GM23248 (cell line): ENCODE results near the gene SGMS1.

ENCODE experiments used
- EZH2 ChIP-seq: fragments of 200-600 bp; sonication (generic); IDR thresholded peaks from 2 replicates; pipeline ENCODE4 v1.6.1; 2018; ENCODE audit warnings: antibody characterized with exemption, mild to moderate bottlenecking; ENCODE audit not compliant: insufficient read depth, poor library complexity, severe bottlenecking
- EZH2phosphoT487 ChIP-seq: fragments of 200-600 bp; sonication (generic); IDR thresholded peaks from 2 replicates; pipeline ENCODE4 v1.6.1; 2018; ENCODE audit warnings: antibody characterized with exemption, moderate library complexity, mild to moderate bottlenecking, low read depth; ENCODE audit not compliant: insufficient read depth

DNA sequence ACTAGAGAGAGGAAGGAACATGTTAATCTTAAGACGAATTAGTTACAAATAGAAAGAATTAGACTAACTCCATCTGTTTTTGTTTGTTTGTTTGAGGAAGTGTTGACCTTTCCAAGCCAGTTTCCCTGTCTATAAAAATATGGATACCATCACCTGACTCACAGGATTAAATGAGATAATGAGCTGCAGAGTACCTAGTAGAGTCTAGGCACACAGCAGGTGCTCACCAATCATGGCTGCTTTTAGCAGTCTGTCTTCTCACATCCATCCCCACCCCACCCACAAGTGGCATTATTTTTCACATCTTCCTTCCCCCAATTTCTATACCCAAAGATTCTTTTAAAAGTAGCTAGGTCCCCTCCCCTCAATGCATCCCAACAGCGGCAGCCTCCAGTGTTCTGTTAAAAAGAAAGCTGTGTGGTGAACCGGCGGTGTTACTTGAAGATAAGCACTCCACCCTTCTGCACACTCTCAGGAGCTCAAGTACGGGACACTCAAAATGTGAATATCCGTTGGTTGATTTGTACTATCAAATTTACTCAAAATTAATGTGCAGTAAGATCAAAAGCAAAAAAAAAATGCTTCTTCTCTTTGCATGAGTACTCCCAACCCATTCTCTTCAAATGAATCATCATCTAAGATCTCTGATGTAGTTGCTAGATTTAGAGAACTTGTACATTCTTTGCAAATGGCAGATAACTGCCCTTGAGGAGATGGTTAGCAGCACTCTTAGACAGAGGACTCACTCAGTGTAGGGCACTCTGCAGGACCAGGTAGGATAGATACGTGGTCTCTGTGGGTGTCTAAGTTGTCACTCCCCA, 227.1 kb downstream of the SGMS1 start:
- TF ChIP-seq EZH2: no peak
- TF ChIP-seq EZH2phosphoT487: no peak
